ENCODE results near the gene OR2W1.

OR2W1 gene

GRCh38 chr6:28996844-28997510 is 48.0 kb downstream of the OR2W1 start:
- H2AFZ ChIP-seq (ENCODE audit: low read length, unreplicated experiment), result no peak overlapping the region
- H3K4me1 ChIP-seq (ENCODE audit: control insufficient read depth, insufficient read depth, low read length, unreplicated experiment), result no peaks in the 10 kb centered on the region
- no peak overlapping the region for H3K4me3 ChIP-seq (ENCODE audit: low read depth, low read length)
- no peaks in the 10 kb centered on the region for H3K79me2 ChIP-seq (ENCODE audit: control insufficient read depth, insufficient read depth, low read length, unreplicated experiment)
- peaks cover 31% of the 10 kb centered on the region for H3K36me3 ChIP-seq (ENCODE audit: insufficient read depth, low read length)
- no peaks in the 10 kb centered on the region for H3K27me3 ChIP-seq (ENCODE audit: insufficient read depth, low read length)
- no peak overlapping the region for H3K27ac ChIP-seq (ENCODE audit: low read depth, low read length)

- Histone ChIP-seq H3K27me3 (ENCODE audit: insufficient read depth, low read length) (no peaks in the 10 kb centered on the region), H2AFZ (ENCODE audit: low read length, unreplicated experiment) (no peak overlapping the region), H3K4me1 (ENCODE audit: control insufficient read depth, insufficient read depth, low read length, unreplicated experiment) (no peaks in the 10 kb centered on the region), H3K79me2 (ENCODE audit: control insufficient read depth, insufficient read depth, low read length, unreplicated experiment) (no peaks in the 10 kb centered on the region), H3K36me3 (ENCODE audit: insufficient read depth, low read length) (peaks cover 28% of the 10 kb centered on the region), H3K4me3 (ENCODE audit: low read depth, low read length) (no peak overlapping the region), H3K27ac (ENCODE audit: low read depth, low read length) (no peak overlapping the region)
These were observed 49.8 kb downstream of the OR2W1 start for GRCh38 chr6:28995093-28995650.
